NCI-H446 treated with DMSO at 0.1 percent for 48 hours (cell line): ENCODE measurements around the gene DYNAP.

ENCODE experiments used
- DNase-seq: peaks from one replicate; lab custom pipeline; 2025; lab: John Stamatoyannopoulos, UW

The DYNAP gene

DNA sequence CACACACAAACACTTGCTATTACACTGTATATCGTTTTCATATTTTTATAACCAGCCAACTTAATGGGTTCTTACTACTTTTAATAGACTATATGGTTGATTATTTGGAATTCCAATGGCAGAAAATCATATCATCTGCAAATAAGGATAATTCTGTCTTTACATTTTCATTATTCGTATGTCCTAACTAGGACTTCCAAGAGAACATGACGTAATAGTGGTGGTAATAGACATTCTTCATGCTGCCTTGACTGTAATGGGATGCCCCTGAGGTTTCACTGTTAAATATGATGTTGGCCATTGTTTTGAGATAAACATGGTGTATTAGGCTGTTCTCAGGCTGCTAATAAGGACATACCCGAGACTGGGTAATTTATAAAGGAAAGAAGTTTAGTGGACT, 45.2 kb downstream of the DYNAP start:
- DNase-seq, result no peak

DNA sequence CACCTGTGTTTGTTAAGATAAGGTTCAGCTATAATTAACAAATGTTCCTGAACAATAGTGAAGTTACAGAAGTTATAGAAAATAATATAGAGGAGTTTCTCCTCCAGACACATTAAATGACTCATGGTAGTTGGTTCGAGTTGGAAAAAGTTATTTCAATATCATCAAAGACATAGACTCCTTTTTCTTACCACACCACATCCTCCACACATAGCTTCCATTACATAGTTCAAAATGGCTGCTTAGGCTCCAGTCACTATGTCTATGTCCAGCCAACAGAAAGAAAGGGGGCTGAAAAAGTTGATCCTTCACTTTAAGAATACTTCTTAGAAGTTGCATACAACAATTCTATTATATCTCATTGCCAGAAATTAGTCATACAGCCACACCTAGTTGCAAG, 50.7 kb downstream of the DYNAP start:
- DNase-seq, result no peak

DNA sequence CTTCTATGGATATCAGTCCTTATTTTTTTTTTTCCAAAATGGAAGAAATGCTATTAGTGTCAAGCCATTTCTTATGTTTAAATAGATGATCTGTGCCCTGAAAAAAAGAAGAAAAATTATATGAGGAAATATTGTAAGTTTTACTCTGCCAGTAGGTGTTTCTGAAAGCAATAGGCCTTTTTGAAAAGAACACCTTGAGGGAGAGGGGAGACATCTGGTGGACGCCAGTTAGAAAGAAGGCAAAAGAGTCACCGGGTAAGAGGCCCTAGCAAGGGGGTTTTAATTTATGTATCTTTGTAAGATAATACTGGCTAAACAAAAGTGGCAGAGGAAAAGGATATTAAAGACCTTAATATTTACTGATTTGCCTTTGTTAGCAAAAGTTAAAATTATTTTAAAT, 56.1 kb downstream of the DYNAP start:
- DNase-seq, result no peak
